HUES64 (cell line): ENCODE results near the gene KRT77.

Experiments used
- H3K27ac ChIP-seq: 2 replicates; pipeline ENCODE4 v1.7.0; 2013; ENCODE audit warnings: low read depth, low read length, inconsistent platforms
- H3K27me3 ChIP-seq: 2 replicates; pipeline ENCODE4 v1.6.1; 2013; ENCODE audit warnings: mild to moderate bottlenecking, low read length; ENCODE audit not compliant: insufficient read depth
- H3K36me3 ChIP-seq: 2 replicates; pipeline ENCODE4 v1.6.1; 2013; ENCODE audit warnings: mild to moderate bottlenecking, low read length; ENCODE audit not compliant: insufficient read depth
- H3K4me1 ChIP-seq: 2 replicates; pipeline ENCODE4 v1.6.1; 2013; ENCODE audit warnings: mild to moderate bottlenecking, low read length, moderate library complexity; ENCODE audit not compliant: insufficient read depth
- H3K4me3 ChIP-seq: 2 replicates; pipeline ENCODE4 v1.5.1; 2013; ENCODE audit warnings: mild to moderate bottlenecking, low read length, moderate library complexity
- H3K9ac ChIP-seq: 2 replicates; pipeline ENCODE4 v1.6.1; 2013; ENCODE audit warnings: mild to moderate bottlenecking, low read depth, low read length
- H3K9me3 ChIP-seq: 2 replicates; pipeline ENCODE4 v1.6.1; 2013; ENCODE audit warnings: low read depth, low read length; ENCODE audit not compliant: insufficient read depth
- WGBS: fragments of 150-250, 120-280 bp; methylation state at CpG from one replicate; pipeline ENCODE4 v1.1.7; 2013; ENCODE audit warnings: missing lambda C conversion rate; 5-methylcytosine and 5-hydroxymethylcytosine counted together

KRT77 gene

GRCh38 chr12:52740584-52740983 lies 37.3 kb upstream of the KRT77 start:
- Histone ChIP-seq H3K4me1 (no peaks in the 10 kb centered on the region), H3K9me3 (no peaks in the 10 kb centered on the region), H3K4me3 (no peak overlapping the region), H3K27ac (no peak overlapping the region), H3K36me3 (no peaks in the 10 kb centered on the region), H3K9ac (no peak overlapping the region), H3K27me3 (peaks cover 4% of the 10 kb centered on the region)

- Histone ChIP-seq H3K9ac (no peak overlapping the region), H3K9me3 (no peaks in the 10 kb centered on the region), H3K4me1 (no peaks in the 10 kb centered on the region), H3K36me3 (no peaks in the 10 kb centered on the region), H3K27me3 (peaks cover 7% of the 10 kb centered on the region), H3K27ac (no peak overlapping the region), H3K4me3 (no peak overlapping the region)
Observed at GRCh38 chr12:52739963-52740362, 36.6 kb upstream of the KRT77 start.

DNA sequence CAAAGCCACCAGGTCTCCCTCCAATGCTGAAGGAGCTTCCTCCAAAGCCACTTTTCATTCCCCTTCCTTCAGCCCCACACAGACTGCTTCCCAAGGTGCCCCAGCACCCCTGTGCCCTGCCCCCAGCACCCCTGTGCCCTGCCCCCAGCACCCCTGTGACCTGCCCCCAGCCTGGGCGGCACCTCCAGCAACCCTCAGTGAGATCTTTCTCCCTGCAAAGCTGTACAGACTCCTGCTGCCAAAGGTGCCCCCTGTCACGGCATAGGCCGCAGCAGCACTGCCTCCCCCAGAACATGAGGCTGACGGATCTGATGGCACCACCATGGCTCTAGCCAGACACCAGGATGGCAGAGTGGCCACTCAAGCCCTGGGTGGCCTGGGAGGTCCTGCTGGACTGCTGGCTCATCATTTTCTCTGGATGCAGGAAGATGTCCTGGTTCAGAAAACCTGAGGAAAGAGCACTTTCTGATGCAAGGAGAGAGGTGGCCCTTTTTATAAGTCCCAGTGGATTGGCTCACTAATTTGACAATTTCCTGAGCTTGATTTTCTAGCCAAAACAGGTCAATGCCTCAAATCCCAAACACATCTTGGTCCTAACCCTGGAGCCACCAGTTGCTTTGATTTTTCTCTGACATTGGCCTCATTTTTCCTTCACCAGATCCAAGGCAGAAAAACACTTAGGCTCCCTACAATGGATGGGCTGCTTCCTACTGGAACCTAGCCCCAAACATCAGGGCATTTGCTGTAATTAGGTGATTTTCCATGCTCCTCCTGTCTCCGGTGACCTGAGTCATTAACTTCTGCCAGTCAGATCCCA lies 32.7 kb upstream of the KRT77 start:
- Histone ChIP-seq H3K36me3 (no peaks in the 10 kb centered on the region), H3K27ac (no peak overlapping the region), H3K4me3 (no peak overlapping the region), H3K9me3 (no peaks in the 10 kb centered on the region), H3K27me3 (peaks cover 20% of the 10 kb centered on the region), H3K9ac (no peak overlapping the region), H3K4me1 (no peaks in the 10 kb centered on the region)
- WGBS: 76% methylated on average over 5 of the region's 5 CpGs

DNA sequence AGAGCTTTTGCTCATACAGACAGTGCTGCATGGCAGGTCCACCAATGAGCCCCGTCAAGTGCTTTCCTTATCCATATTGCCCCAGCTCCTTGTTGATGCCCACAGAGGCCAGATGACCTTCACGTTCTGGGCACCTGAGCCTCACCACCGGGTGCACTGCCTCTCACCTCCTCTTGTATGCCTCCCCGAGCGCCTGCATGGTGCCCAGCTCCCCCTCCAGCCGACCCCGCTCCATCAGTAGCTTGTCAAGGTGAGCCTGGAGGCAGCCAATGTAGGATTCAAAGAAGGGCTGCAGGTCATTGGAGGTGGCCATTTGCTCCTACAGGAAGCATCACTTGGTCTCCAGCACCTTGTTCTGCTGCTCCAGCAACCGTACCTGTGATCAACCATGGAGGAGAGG lies 31.8 kb upstream of the KRT77 start:
- WGBS: 81% methylated on average over 8 of the region's 8 CpGs
- Histone ChIP-seq H3K4me1 (no peaks in the 10 kb centered on the region), H3K9me3 (no peaks in the 10 kb centered on the region), H3K36me3 (no peaks in the 10 kb centered on the region), H3K27me3 (peaks cover 18% of the 10 kb centered on the region), H3K4me3 (no peak overlapping the region), H3K27ac (no peak overlapping the region), H3K9ac (no peak overlapping the region)

DNA sequence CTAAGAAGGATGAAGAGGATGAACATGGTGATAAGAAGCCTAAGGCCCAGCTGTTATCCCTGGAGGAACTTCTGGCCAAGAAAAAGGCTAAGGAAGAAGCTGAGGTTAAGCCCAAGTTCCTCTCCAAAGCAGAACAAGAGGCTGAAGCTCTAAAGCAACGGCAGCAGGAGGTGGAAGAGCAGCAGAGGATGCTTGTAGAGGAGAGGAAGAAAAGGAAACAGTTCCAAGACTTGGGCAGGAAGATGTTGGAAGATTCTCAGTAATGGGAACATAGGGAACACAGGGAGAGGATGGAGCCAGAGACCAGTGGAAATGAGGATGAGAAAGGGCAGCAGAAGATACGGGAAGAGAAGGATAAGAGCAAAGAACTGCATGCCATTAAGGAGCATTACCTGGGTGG lies 27.5 kb upstream of the KRT77 start:
- Histone ChIP-seq H3K27ac (no peak overlapping the region), H3K4me1 (no peaks in the 10 kb centered on the region), H3K27me3 (peaks cover 16% of the 10 kb centered on the region), H3K36me3 (no peaks in the 10 kb centered on the region), H3K4me3 (no peak overlapping the region), H3K9me3 (no peaks in the 10 kb centered on the region), H3K9ac (no peak overlapping the region)
- WGBS: 87% methylated on average over 2 of the region's 2 CpGs

GRCh38 chr12:52730383-52730782 lies 27.1 kb upstream of the KRT77 start:
- WGBS: 88% methylated on average over 13 of the region's 13 CpGs
- no peak overlapping the region for H3K9ac ChIP-seq
- no peaks in the 10 kb centered on the region for H3K9me3 ChIP-seq
- H3K4me3 ChIP-seq: no peak overlapping the region
- no peaks in the 10 kb centered on the region for H3K4me1 ChIP-seq
- H3K27ac ChIP-seq: no peak overlapping the region
- H3K27me3 ChIP-seq: peaks cover 16% of the 10 kb centered on the region
- no peaks in the 10 kb centered on the region for H3K36me3 ChIP-seq

GRCh38 chr12:52729147-52729546 lies 25.8 kb upstream of the KRT77 start:
- Histone ChIP-seq H3K4me1 (no peaks in the 10 kb centered on the region), H3K27ac (no peak overlapping the region), H3K9me3 (no peaks in the 10 kb centered on the region), H3K4me3 (no peak overlapping the region), H3K36me3 (no peaks in the 10 kb centered on the region), H3K27me3 (peaks cover 12% of the 10 kb centered on the region), H3K9ac (no peak overlapping the region)
- 88% methylated on average over 10 of the region's 10 CpGs for WGBS

DNA sequence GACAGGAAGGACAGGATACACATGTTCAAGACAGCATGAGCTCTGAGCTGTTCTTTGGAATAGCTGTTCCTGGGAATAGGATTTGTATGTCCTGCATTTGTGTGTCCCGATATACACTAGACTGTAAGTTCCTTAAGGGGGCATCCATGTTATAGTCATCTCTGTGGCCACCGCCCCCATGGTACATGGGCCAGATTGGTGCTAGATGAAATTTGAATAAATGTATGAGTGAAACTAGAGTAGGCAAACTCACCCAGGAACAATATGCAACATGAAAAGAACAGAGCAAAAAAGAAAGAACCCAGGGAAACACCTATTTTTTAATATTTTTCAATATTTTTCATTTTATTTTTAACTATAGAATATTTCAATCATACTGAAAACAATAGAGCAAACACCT lies 25.1 kb upstream of the KRT77 start:
- Histone ChIP-seq H3K27ac (no peak overlapping the region), H3K4me1 (no peaks in the 10 kb centered on the region), H3K9me3 (no peaks in the 10 kb centered on the region), H3K9ac (no peak overlapping the region), H3K36me3 (no peaks in the 10 kb centered on the region), H3K4me3 (no peak overlapping the region), H3K27me3 (peaks cover 5% of the 10 kb centered on the region)
- WGBS: 88% methylated on average over 2 of the region's 2 CpGs

- Histone ChIP-seq H3K36me3 (no peaks in the 10 kb centered on the region), H3K4me3 (no peak overlapping the region), H3K9ac (no peak overlapping the region), H3K27me3 (peaks cover 3% of the 10 kb centered on the region; the same call in 1 of the 2 replicates), H3K4me1 (no peaks in the 10 kb centered on the region), H3K27ac (no peak overlapping the region), H3K9me3 (no peaks in the 10 kb centered on the region)
- WGBS: 91% methylated on average over 4 of the region's 4 CpGs
Observed at GRCh38 chr12:52727037-52727436, 23.7 kb upstream of the KRT77 start.

DNA sequence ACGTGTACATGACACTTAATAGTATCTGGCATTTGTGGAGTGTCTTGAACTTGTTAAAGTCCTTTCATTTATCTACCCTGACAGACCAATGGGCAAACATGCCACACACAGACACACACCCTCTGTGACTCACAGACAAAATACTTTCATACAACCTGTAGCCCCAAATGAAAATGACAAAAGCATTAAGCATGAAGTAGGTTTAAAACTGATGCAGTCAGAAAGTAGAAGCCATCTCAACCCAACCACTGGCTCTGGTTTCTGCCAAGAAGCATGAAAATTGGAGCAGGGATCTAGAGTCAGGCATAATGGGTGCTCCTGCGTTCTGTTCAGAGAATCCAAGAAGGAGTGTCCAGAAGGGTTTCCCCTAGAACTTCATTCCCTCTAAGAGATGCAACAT lies 23.1 kb upstream of the KRT77 start:
- H3K4me3 ChIP-seq: no peak overlapping the region
- H3K4me1 ChIP-seq: no peaks in the 10 kb centered on the region
- H3K9ac ChIP-seq: no peak overlapping the region
- no peaks in the 10 kb centered on the region for H3K9me3 ChIP-seq
- H3K27me3 ChIP-seq: no peaks in the 10 kb centered on the region
- H3K27ac ChIP-seq: no peak overlapping the region
- WGBS: 94% methylated on average over 2 of the region's 2 CpGs
- H3K36me3 ChIP-seq: no peaks in the 10 kb centered on the region

GRCh38 chr12:52724384-52724783 lies 21.1 kb upstream of the KRT77 start:
- Histone ChIP-seq H3K27me3 (no peaks in the 10 kb centered on the region), H3K4me3 (no peak overlapping the region), H3K4me1 (no peaks in the 10 kb centered on the region), H3K36me3 (no peaks in the 10 kb centered on the region), H3K9ac (no peak overlapping the region), H3K9me3 (no peaks in the 10 kb centered on the region), H3K27ac (no peak overlapping the region)
- 91% methylated on average over 3 of the region's 3 CpGs for WGBS

DNA sequence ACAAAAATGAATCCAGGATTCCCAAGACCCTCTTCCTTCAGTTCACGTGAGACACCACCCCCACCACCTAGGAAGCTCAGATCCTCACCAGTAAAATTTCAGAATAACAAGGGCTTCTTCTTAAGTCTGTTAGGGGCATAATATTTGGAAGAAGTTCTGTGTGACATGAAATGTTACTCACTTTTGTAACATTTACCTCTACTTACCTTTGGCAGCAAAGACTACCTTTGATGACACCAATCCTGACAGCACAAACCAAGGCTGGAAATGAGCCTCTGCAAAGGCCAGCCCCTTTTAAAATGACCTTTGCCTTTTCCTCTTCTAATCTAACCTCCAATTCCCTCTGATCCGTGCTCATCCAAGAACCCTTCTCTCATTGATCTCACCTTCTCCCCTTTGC lies 19.4 kb upstream of the KRT77 start:
- H3K4me1 ChIP-seq: no peaks in the 10 kb centered on the region
- no peak overlapping the region for H3K27ac ChIP-seq
- no peaks in the 10 kb centered on the region for H3K9me3 ChIP-seq
- no peaks in the 10 kb centered on the region for H3K36me3 ChIP-seq
- 0 out of 2 replicates have a peak, but pooled peaks cover 2% of the 10 kb centered on the region for H3K27me3 ChIP-seq
- no peak overlapping the region for H3K9ac ChIP-seq
- 87% methylated on average over 2 of the region's 2 CpGs for WGBS
- no peak overlapping the region for H3K4me3 ChIP-seq
